ENCODE measurements around the gene NSMCE1.

Gene NSMCE1

GRCh38 chr16:27293343-27293742 is 24.8 kb upstream of the NSMCE1 start:
- Histone ChIP-seq H3K4me1 (ENCODE audit: low read depth, poor library complexity, severe bottlenecking) (no peaks in the 10 kb centered on the region), H3K36me3 (ENCODE audit: insufficient read depth) (no peaks in the 10 kb centered on the region), H3K79me2 (ENCODE audit: insufficient read depth, low read depth) (no peaks in the 10 kb centered on the region), H3K27me3 (ENCODE audit: insufficient read depth, low read depth) (no peaks in the 10 kb centered on the region), H3K4me2 (no peak overlapping the region), H3K4me3 (IDR thresholded peaks at IDR 0.05; ENCODE audit: insufficient read depth, low read depth, low read length) (no peak overlapping the region), H3K27ac (no peak overlapping the region), H2AFZ (ENCODE audit: low read depth) (no peak overlapping the region), H3K9ac (no peak overlapping the region), H4K20me1 (ENCODE audit: insufficient read depth) (no peaks in the 10 kb centered on the region)
- no peak for TF ChIP-seq CTCF (conservative IDR thresholded peaks at IDR 0.05; ENCODE audit: low read depth, low read length)

- no peaks in the 10 kb centered on the region for H4K20me1 ChIP-seq (ENCODE audit: insufficient read depth)
- H3K4me3 ChIP-seq (IDR thresholded peaks at IDR 0.05; ENCODE audit: insufficient read depth, low read depth, low read length) = no peak overlapping the region
- no peaks in the 10 kb centered on the region for H3K27me3 ChIP-seq (ENCODE audit: insufficient read depth, low read depth)
- H3K9ac ChIP-seq = no peak overlapping the region
- no peaks in the 10 kb centered on the region for H3K36me3 ChIP-seq (ENCODE audit: insufficient read depth)
- H3K4me1 ChIP-seq (ENCODE audit: low read depth, poor library complexity, severe bottlenecking) = no peaks in the 10 kb centered on the region
- no peaks in the 10 kb centered on the region for H3K79me2 ChIP-seq (ENCODE audit: insufficient read depth, low read depth)
- H3K27ac ChIP-seq = no peak overlapping the region
- H3K4me2 ChIP-seq = no peak overlapping the region
- no peak for TF ChIP-seq CTCF (conservative IDR thresholded peaks at IDR 0.05; ENCODE audit: low read depth, low read length)
- H2AFZ ChIP-seq (ENCODE audit: low read depth) = no peak overlapping the region
Observed at GRCh38 chr16:27291722-27292240, 23.2 kb upstream of the NSMCE1 start.

- Histone ChIP-seq H3K4me1 (ENCODE audit: low read depth, poor library complexity, severe bottlenecking) (no peaks in the 10 kb centered on the region), H3K4me3 (IDR thresholded peaks at IDR 0.05; ENCODE audit: insufficient read depth, low read depth, low read length) (no peak overlapping the region), H3K4me2 (no peak overlapping the region), H3K27ac (no peak overlapping the region), H3K9ac (no peak overlapping the region), H2AFZ (ENCODE audit: low read depth) (no peak overlapping the region), H3K36me3 (ENCODE audit: insufficient read depth) (no peaks in the 10 kb centered on the region), H3K27me3 (ENCODE audit: insufficient read depth, low read depth) (no peaks in the 10 kb centered on the region), H4K20me1 (ENCODE audit: insufficient read depth) (no peaks in the 10 kb centered on the region), H3K79me2 (ENCODE audit: insufficient read depth, low read depth) (no peaks in the 10 kb centered on the region)
- TF ChIP-seq CTCF (conservative IDR thresholded peaks at IDR 0.05; ENCODE audit: low read depth, low read length) = no peak
Observed at GRCh38 chr16:27291106-27291505, 22.5 kb upstream of the NSMCE1 start.

GRCh38 chr16:27290562-27290961 is 22.0 kb upstream of the NSMCE1 start:
- Histone ChIP-seq H3K27me3 (ENCODE audit: insufficient read depth, low read depth) (no peaks in the 10 kb centered on the region), H2AFZ (ENCODE audit: low read depth) (no peak overlapping the region), H3K79me2 (ENCODE audit: insufficient read depth, low read depth) (no peaks in the 10 kb centered on the region), H3K36me3 (ENCODE audit: insufficient read depth) (no peaks in the 10 kb centered on the region), H3K4me1 (ENCODE audit: low read depth, poor library complexity, severe bottlenecking) (peaks cover under 1% of the 10 kb centered on the region), H3K4me2 (no peak overlapping the region), H3K4me3 (IDR thresholded peaks at IDR 0.05; ENCODE audit: insufficient read depth, low read depth, low read length) (no peak overlapping the region), H3K9ac (no peak overlapping the region), H4K20me1 (ENCODE audit: insufficient read depth) (no peaks in the 10 kb centered on the region), H3K27ac (no peak overlapping the region)
- TF ChIP-seq CTCF (conservative IDR thresholded peaks at IDR 0.05; ENCODE audit: low read depth, low read length) = no peak

Measured in KMS-11 (cell line).